HepG2 (cell line): ENCODE data around the gene ITLN1. TPM values are rescaled to one million over a fixed set of nuclear protein-coding genes. Genes with fewer than 3 reads are reported as not detected.
"Not testable (repeated sequence)": the region's sequence is repeated elsewhere in the genome, so short reads cannot be mapped to it uniquely, and the experiment has no call there.

ENCODE experiments used
- ATAC-seq: fragments of 200-7000 bp; cut with Tn5 transposase; 3 replicates; pipeline ENCODE4 v1.9.1; 2020; ENCODE audit warnings: mild to moderate bottlenecking, moderate library complexity
- BruUV-seq: library from RNA; stranded (reverse); fragments of 400-500 nt; replicated peaks from 2 replicates; lab custom pipeline; 2021; lab: Mats Ljungman, UMichigan
- CTCF ChIA-PET: fragments of 300-600 bp; formaldehyde crosslinking; extraction: SDS; loops from one replicate; lab custom pipeline; 2021; ENCODE audit warnings: low total read pairs, inconsistent platforms, low intra/inter-chr PET ratio; lab: Yijun Ruan, JAX
- POLR2A ChIA-PET: fragments of 350-600 bp; sonication (Branson Sonifier 250); formaldehyde crosslinking; loops from one replicate; lab custom pipeline; 2020; ENCODE audit warnings: antibody characterized with exemption, inconsistent platforms; lab: Yijun Ruan, JAX
- DNase-seq: peaks from one replicate; pipeline ENCODE4 v3.0.0-alpha.2; 2015; ENCODE audit warnings: low spot score
- FAIRE-seq: peaks from 3 replicates; lab custom pipeline; 2011; peaks lifted over from hg19 to GRCh38; lab: Jason Lieb, UNC
- H2AFZ ChIP-seq: one replicate; pipeline ENCODE4 v1.6.1; 2011; ENCODE audit warnings: low read length, inconsistent platforms
- H3K27ac ChIP-seq: fragments of 300-600 bp; 3 replicates; pipeline ENCODE4 v1.8.0; 2011; ENCODE audit warnings: mixed run types, mild to moderate bottlenecking, mixed read lengths, low read length, inconsistent platforms; ENCODE audit not compliant: insufficient read depth; ENCODE audit errors: extremely low read length
- H3K27me3 ChIP-seq, 2 experiments: fragments of 200-600 bp in 1 of 2; 2 replicates in 1 of 2; 3 replicates in 1 of 2; pipeline versions ENCODE4 v1.6.0 to v1.8.0; 2011; ENCODE audit warnings: low read length in 2 of 2, mild to moderate bottlenecking in 2 of 2, moderate library complexity in 2 of 2, inconsistent platforms in 1 of 2; ENCODE audit not compliant: insufficient read depth in 2 of 2, control insufficient read depth in 1 of 2
- H3K36me3 ChIP-seq, 2 experiments: fragments of 200-600 bp in 1 of 2; replicated peaks in 1 of 2; 2 replicates in 1 of 2; 3 replicates in 1 of 2; pipeline versions ENCODE4 v1.5.1 to v1.8.0; 2011; ENCODE audit warnings: low read length in 2 of 2, inconsistent platforms in 1 of 2; ENCODE audit not compliant: insufficient read depth in 2 of 2, control insufficient read depth in 1 of 2
- H3K4me1 ChIP-seq: 2 replicates; pipeline ENCODE4 v1.5.1; 2012; ENCODE audit warnings: low read length, inconsistent platforms; ENCODE audit not compliant: insufficient read depth
- H3K4me2 ChIP-seq: 2 replicates; pipeline ENCODE4 v1.6.0; 2011; ENCODE audit warnings: low read depth, low read length, inconsistent platforms
- H3K4me3 ChIP-seq, 3 experiments: fragments of 200-600 bp in 1 of 3; sonication (generic), shearing (Covaris generic) in 1 of 3; replicated peaks in 1 of 3; 2 replicates each; pipeline ENCODE4 v1.5.1; 2011 to 2016; ENCODE audit warnings: low read length in 3 of 3, inconsistent platforms in 2 of 3, low read depth in 2 of 3, mild to moderate bottlenecking in 2 of 3, control low read depth in 1 of 3, mixed read lengths in 1 of 3; ENCODE audit not compliant: insufficient read depth in 1 of 3
- H3K79me2 ChIP-seq: one replicate; pipeline ENCODE4 v1.6.1; 2011; ENCODE audit warnings: low read length, inconsistent platforms; ENCODE audit not compliant: insufficient read depth
- H3K9ac ChIP-seq: 2 replicates; pipeline ENCODE4 v1.6.0; 2011; ENCODE audit warnings: mild to moderate bottlenecking, low read depth, low read length, inconsistent platforms; ENCODE audit not compliant: insufficient read depth
- H3K9me3 ChIP-seq: 2 replicates; pipeline ENCODE4 v1.5.1; 2012; ENCODE audit warnings: mild to moderate bottlenecking, low read length
- H4K20me1 ChIP-seq: 2 replicates; pipeline ENCODE4 v1.6.0; 2011; ENCODE audit warnings: inconsistent platforms, mild to moderate bottlenecking, low read length, moderate library complexity; ENCODE audit not compliant: insufficient read depth
- ZNF510 ChIP-seq: sonication (generic); formaldehyde crosslinking; IDR thresholded peaks from 2 replicates; pipeline ENCODE4 v1.4.0; 2020; ENCODE audit warnings: low read depth, mild to moderate bottlenecking, missing genetic modification reagents
- WGBS: methylation state at CpG from one replicate; pipeline ENCODE4 v1.1.6; 2017; ENCODE audit warnings: low lambda C conversion rate; 5-methylcytosine and 5-hydroxymethylcytosine counted together
- in situ Hi-C: cut with HindIII; loops from 2 replicates; pipeline ENCODE4 v1.10.0; 2017; ENCODE audit warnings: low pct_unique_long_range_greater_than_20kb; ENCODE audit not compliant: extremely low pct_ligation_motif_present
- intact Hi-C: fragments of 100-400 bp; cut with micrococcal nuclease; formaldehyde crosslinking; loops from one replicate; pipeline ENCODE4 v1.10.0; 2022; ENCODE audit not compliant: unreplicated experiment
- polyA plus RNA-seq, 8 experiments: library from polyadenylated mRNA; depleted of rRNA in 3 of 8; stranded (reverse) in 7 of 8; unstranded in 1 of 8; fragments of >200 nt; fragmentation: Illumina TruSeq in 4 of 8; extraction: Trizol in 4 of 8; gene quantifications; 2 replicates each; pipeline versions ENCODE4 v1.2.1 to v1.2.3, GENCODE V29; 2011 to 2016; ENCODE audit warnings: low read depth in 4 of 8, missing spikeins in 1 of 8, mixed read lengths in 1 of 8; ENCODE audit not compliant: insufficient read depth in 1 of 8
- total RNA-seq, 5 experiments: library from RNA; depleted of rRNA; stranded (reverse); fragments of >200 nt; fragmentation: Illumina TruSeq; extraction: Trizol; gene quantifications; 2 replicates each; pipeline ENCODE4 v1.2.3, GENCODE V29; 2016; ENCODE audit warnings: low read depth in 1 of 5
- TF ChIP-seq, protein P1 (sequence below): sonication (generic); formaldehyde crosslinking; IDR thresholded peaks from 2 replicates; pipeline ENCODE4 v1.4.0; 2020; ENCODE audit warnings: missing genetic modification reagents

ITLN1 gene
- total and polyA plus RNA-seq, 2 of the 13 experiments (the other 11 are each of a cell fraction or from before 2014, with no cell fraction given) = not detected

DNA sequence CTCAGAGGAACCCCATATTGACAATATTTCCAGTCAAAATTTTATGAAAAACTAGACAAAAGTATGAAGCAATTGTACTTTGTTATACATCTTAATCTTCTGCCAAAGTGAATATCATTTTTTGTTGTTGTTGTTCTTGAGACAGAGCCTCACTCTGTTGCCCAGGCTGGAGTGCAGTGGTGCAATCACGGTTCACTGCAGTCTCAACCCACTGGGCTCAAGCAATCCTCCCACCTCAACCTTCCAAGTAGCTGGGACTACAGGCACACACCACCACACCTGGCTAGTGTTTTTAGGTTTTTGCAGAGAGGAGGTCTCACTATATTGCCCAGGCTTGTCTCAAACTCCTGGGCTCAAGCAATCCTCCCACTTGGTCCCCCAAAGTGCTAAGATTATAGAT, 17.3 kb upstream of the ITLN1 start:
- CTCF ChIA-PET, H3K9me3 ChIP-seq, intact Hi-C loops, H3K9ac ChIP-seq, H4K20me1 ChIP-seq, FAIRE-seq, H3K27me3 ChIP-seq, H3K4me2 ChIP-seq, H3K4me1 ChIP-seq, POLR2A ChIA-PET, H2AFZ ChIP-seq, in situ Hi-C loops, BruUV-seq, H3K36me3 ChIP-seq, H3K79me2 ChIP-seq, H3K4me3 ChIP-seq, DNase-seq, H3K27ac ChIP-seq, ATAC-seq: not testable (repeated sequence)
- WGBS = 0% methylated on average over 1 of the region's 1 CpG

DNA sequence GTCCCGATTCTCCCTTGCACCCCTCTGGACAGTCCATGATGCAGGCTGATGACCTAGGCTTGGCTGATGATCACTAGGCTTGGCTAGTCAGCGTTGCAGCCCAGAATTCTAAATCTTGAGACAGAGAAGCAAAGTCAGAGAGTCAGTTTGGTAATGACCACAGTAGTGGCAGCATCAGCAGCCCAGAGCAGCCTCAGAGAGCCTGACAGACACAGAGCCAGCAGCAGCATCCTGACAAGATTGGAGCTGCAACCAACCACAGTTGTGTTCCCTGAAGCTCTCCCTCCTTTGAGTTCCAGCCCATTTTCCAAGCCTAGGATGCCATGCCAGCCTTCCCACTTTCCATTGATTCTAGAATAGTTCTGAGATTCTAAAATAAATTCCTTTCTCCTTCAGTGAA, 16.8 kb upstream of the ITLN1 start:
- Histone ChIP-seq H3K9ac (no peak overlapping the region), H3K36me3 (no peaks in the 10 kb centered on the region), H3K4me1 (no peaks in the 10 kb centered on the region), H3K27ac (no peak overlapping the region), H3K4me3 (no peak overlapping the region), H2AFZ (no peak overlapping the region), H4K20me1 (no peaks in the 10 kb centered on the region), H3K79me2 (no peaks in the 10 kb centered on the region), H3K4me2 (no peak overlapping the region), H3K9me3 (no peaks in the 10 kb centered on the region), H3K27me3 (no peaks in the 10 kb centered on the region)
- ATAC-seq (no peak), FAIRE-seq (no peak), DNase-seq (no peak)
- intact Hi-C loops = no loop called here
- CTCF ChIA-PET = no interaction called here
- in situ Hi-C loops = no loop called here
- POLR2A ChIA-PET = no interaction called here
- no TSS peak for BruUV-seq
- WGBS = no CpG with 5 or more reads among the region's 2 CpGs
- TF ChIP-seq ZNF510 (CRISPR knock-in tag) = no peak
- TF ChIP-seq, protein P1, sequence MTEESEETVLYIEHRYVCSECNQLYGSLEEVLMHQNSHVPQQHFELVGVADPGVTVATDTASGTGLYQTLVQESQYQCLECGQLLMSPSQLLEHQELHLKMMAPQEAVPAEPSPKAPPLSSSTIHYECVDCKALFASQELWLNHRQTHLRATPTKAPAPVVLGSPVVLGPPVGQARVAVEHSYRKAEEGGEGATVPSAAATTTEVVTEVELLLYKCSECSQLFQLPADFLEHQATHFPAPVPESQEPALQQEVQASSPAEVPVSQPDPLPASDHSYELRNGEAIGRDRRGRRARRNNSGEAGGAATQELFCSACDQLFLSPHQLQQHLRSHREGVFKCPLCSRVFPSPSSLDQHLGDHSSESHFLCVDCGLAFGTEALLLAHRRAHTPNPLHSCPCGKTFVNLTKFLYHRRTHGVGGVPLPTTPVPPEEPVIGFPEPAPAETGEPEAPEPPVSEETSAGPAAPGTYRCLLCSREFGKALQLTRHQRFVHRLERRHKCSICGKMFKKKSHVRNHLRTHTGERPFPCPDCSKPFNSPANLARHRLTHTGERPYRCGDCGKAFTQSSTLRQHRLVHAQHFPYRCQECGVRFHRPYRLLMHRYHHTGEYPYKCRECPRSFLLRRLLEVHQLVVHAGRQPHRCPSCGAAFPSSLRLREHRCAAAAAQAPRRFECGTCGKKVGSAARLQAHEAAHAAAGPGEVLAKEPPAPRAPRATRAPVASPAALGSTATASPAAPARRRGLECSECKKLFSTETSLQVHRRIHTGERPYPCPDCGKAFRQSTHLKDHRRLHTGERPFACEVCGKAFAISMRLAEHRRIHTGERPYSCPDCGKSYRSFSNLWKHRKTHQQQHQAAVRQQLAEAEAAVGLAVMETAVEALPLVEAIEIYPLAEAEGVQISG (CRISPR knock-in tag) = no peak

DNA sequence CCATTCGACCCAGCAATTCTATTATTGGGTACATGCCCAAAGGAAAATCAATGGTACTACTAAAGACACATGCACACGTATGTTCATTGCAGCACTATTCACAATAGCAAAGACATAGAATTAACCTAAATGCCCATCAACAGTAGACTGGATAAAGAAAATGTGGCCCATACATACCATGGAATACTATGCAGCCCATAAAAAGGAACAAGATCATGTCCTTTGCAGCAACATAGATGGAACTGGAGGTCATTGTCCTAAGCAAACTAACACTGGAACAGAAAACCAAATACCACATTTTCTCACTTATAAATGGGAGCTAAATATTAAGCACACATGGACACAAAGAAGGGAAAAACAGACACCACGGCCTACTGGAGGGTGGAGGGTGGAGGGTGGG, 15.7 kb upstream of the ITLN1 start:
- H3K36me3 ChIP-seq, DNase-seq, H3K4me1 ChIP-seq, H4K20me1 ChIP-seq, FAIRE-seq, H3K9me3 ChIP-seq, in situ Hi-C loops, H3K27me3 ChIP-seq, BruUV-seq, H3K4me2 ChIP-seq, intact Hi-C loops, H2AFZ ChIP-seq, H3K79me2 ChIP-seq, POLR2A ChIA-PET, H3K27ac ChIP-seq, H3K4me3 ChIP-seq, ATAC-seq, CTCF ChIA-PET, H3K9ac ChIP-seq: not testable (repeated sequence)
- 15% methylated on average over 3 of the region's 3 CpGs for WGBS
